ENCODE data around the gene C3orf22. TPM values are rescaled to one million over a fixed set of nuclear protein-coding genes. Genes with fewer than 3 reads are reported as not detected.

Gene C3orf22
- total and polyA plus RNA-seq, 7 donors = 0.12 TPM; not detected in 6

GRCh38 chr3:126527006-126527405 is 31.7 kb downstream of the C3orf22 start:
- TF ChIP-seq, protein P1, sequence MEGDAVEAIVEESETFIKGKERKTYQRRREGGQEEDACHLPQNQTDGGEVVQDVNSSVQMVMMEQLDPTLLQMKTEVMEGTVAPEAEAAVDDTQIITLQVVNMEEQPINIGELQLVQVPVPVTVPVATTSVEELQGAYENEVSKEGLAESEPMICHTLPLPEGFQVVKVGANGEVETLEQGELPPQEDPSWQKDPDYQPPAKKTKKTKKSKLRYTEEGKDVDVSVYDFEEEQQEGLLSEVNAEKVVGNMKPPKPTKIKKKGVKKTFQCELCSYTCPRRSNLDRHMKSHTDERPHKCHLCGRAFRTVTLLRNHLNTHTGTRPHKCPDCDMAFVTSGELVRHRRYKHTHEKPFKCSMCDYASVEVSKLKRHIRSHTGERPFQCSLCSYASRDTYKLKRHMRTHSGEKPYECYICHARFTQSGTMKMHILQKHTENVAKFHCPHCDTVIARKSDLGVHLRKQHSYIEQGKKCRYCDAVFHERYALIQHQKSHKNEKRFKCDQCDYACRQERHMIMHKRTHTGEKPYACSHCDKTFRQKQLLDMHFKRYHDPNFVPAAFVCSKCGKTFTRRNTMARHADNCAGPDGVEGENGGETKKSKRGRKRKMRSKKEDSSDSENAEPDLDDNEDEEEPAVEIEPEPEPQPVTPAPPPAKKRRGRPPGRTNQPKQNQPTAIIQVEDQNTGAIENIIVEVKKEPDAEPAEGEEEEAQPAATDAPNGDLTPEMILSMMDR (IDR thresholded peaks at IDR 0.05) = no peak
- ATAC-seq = no peak
- intact Hi-C loops (cut with DNase I) = loop anchor here (10.0 kb wide), 2 partner anchors 128 to 1018 kb away; partner anchors contain the start of gene TXNRD3 (in 1 of the 2)

GRCh38 chr3:126526668-126527005 is 32.1 kb downstream of the C3orf22 start:
- H3K4me3 ChIP-seq = no peak overlapping the region
- TF ChIP-seq, protein P1 (IDR thresholded peaks at IDR 0.05) = no peak
- H3K4me1 ChIP-seq = peaks cover 3% of the 10 kb centered on the region
- ATAC-seq (no peak), DNase-seq (peak in 1 of 2 donors; percentile 25)
- intact Hi-C loops (cut with DNase I) = loop anchor here (10.0 kb wide), 2 partner anchors 128 to 1018 kb away; partner anchors contain the start of gene TXNRD3 (in 1 of the 2)
- no peaks in the 10 kb centered on the region for H3K36me3 ChIP-seq (ENCODE audit: insufficient read depth in 1 of 2, low read depth in 1 of 2)
- WGBS, 3 donors = 86 to 92% (median 90%) methylated on average over 7 of the region's 7 CpGs
- no peak overlapping the region for H3K27ac ChIP-seq
- no peaks in the 10 kb centered on the region for H3K9me3 ChIP-seq
- H3K27me3 ChIP-seq (ENCODE audit: insufficient read depth in 3 of 3, low read length in 2 of 3) = peaks cover 0 to 4% (median 0%) of the 10 kb centered on the region in 3 donors

More at GRCh38 chr3:126527006-126527405, 31.7 kb downstream of the C3orf22 start:
- Histone ChIP-seq H3K4me3 (no peak overlapping the region), H3K9me3 (no peaks in the 10 kb centered on the region), H3K27ac (no peak overlapping the region), H3K36me3 (ENCODE audit: insufficient read depth in 1 of 2, low read depth in 1 of 2) (no peaks in the 10 kb centered on the region), H3K27me3 (ENCODE audit: insufficient read depth in 3 of 3, low read length in 2 of 3) (peaks cover 0 to 4% (median 0%) of the 10 kb centered on the region in 3 donors), H3K4me1 (peaks cover 3% of the 10 kb centered on the region)
- peak in 1 of 2 donors; percentile 41 for DNase-seq
- WGBS, 3 donors = 83 to 91% (median 87%) methylated on average over 7 of the region's 7 CpGs

- DNase-seq (peak in 1 of 2 donors; percentile 35), ATAC-seq (no peak)
- Histone ChIP-seq H3K4me1 (peaks cover 3% of the 10 kb centered on the region), H3K9me3 (no peaks in the 10 kb centered on the region), H3K4me3 (no peak overlapping the region), H3K36me3 (ENCODE audit: insufficient read depth in 1 of 2, low read depth in 1 of 2) (no peaks in the 10 kb centered on the region), H3K27me3 (ENCODE audit: insufficient read depth in 3 of 3, low read length in 2 of 3) (peaks cover 0 to 4% (median 0%) of the 10 kb centered on the region in 3 donors), H3K27ac (no peak overlapping the region)
- TF ChIP-seq, protein P1 (IDR thresholded peaks at IDR 0.05) = no peak
- WGBS, 3 donors = 91 to 92% (median 92%) methylated on average over 7 to 8 of the region's 8 CpGs
- intact Hi-C loops (cut with DNase I) = loop anchor here (10.0 kb wide), 2 partner anchors 129 to 1019 kb away; partner anchors contain the start of gene TXNRD3 (in 1 of the 2)
Measured at GRCh38 chr3:126525853-126526667, 32.7 kb downstream of the C3orf22 start.

GRCh38 chr3:126525091-126525852 is 33.5 kb downstream of the C3orf22 start:
- peaks cover 0 to 4% (median 0%) of the 10 kb centered on the region in 3 donors for H3K27me3 ChIP-seq (ENCODE audit: insufficient read depth in 3 of 3, low read length in 2 of 3)
- TF ChIP-seq, protein P1 (IDR thresholded peaks at IDR 0.05) = no peak
- no peak for ATAC-seq
- H3K4me3 ChIP-seq = no peak overlapping the region
- H3K27ac ChIP-seq = no peak overlapping the region
- peaks cover 3% of the 10 kb centered on the region for H3K4me1 ChIP-seq
- DNase-seq = peak in 1 of 2 donors; percentile 32
- intact Hi-C loops (cut with DNase I) = loop anchor here (10.0 kb wide), 2 partner anchors 130 to 1020 kb away; partner anchors contain the start of gene TXNRD3 (in 1 of the 2)
- 81 to 88% (median 84%) methylated on average over 12 of the region's 12 CpGs for WGBS, 3 donors
- H3K9me3 ChIP-seq = no peaks in the 10 kb centered on the region
- no peaks in the 10 kb centered on the region for H3K36me3 ChIP-seq (ENCODE audit: insufficient read depth in 1 of 2, low read depth in 1 of 2)

All from psoas muscle (tissue), 8 donors.